ENCODE results near the gene SLC4A11.

SLC4A11 gene

DNA sequence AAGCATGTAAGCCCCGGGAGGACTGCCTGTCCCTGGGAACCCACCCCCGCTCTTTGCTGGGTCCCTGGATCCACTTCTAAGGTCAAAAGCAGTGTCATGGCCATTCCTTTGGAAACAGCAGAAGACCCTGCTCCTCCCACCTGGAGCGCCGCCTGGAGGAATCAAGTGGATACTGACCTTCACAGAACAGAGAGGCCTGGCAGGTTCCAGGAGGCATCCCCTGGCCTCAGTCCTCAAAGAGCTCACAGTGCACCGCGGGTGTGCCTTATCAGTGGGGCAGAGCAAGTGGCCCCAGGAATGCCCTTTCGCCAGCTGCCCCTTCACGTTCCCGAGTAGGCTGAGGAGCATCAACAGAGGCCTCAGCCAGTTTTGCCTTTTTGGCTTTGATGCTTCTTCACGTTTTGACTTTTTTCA is 11.1 kb upstream of the SLC4A11 start:
- TF ChIP-seq NFIC (IDR thresholded peaks at IDR 0.05): no peak
- peak; percentile 48 for TF ChIP-seq RAD21 (IDR thresholded peaks at IDR 0.05; ENCODE audit: low read depth)

DNA sequence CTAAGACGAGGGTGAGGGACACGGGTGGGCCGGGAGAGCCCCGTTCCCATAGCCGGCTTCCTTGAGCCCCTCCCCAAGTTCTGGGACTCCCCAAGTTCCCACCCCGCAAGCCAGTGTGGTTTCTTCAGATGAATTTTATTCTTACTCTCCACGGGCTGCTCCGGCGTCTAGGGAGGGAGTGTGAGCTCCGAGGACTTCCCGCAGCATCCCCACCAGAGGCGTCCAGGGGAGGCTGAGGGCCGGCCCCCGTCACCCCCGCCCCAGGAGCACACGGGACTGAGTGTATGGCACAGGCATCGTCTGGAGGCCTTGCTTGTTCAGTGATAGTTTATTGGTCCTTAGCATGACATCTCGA is 10.0 kb upstream of the SLC4A11 start:
- TF ChIP-seq, protein P1, sequence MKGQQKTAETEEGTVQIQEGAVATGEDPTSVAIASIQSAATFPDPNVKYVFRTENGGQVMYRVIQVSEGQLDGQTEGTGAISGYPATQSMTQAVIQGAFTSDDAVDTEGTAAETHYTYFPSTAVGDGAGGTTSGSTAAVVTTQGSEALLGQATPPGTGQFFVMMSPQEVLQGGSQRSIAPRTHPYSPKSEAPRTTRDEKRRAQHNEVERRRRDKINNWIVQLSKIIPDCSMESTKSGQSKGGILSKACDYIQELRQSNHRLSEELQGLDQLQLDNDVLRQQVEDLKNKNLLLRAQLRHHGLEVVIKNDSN (IDR thresholded peaks at IDR 0.05): no peak
- TF ChIP-seq TCF12 (IDR thresholded peaks at IDR 0.05; ENCODE audit: low read depth): no peak

DNA sequence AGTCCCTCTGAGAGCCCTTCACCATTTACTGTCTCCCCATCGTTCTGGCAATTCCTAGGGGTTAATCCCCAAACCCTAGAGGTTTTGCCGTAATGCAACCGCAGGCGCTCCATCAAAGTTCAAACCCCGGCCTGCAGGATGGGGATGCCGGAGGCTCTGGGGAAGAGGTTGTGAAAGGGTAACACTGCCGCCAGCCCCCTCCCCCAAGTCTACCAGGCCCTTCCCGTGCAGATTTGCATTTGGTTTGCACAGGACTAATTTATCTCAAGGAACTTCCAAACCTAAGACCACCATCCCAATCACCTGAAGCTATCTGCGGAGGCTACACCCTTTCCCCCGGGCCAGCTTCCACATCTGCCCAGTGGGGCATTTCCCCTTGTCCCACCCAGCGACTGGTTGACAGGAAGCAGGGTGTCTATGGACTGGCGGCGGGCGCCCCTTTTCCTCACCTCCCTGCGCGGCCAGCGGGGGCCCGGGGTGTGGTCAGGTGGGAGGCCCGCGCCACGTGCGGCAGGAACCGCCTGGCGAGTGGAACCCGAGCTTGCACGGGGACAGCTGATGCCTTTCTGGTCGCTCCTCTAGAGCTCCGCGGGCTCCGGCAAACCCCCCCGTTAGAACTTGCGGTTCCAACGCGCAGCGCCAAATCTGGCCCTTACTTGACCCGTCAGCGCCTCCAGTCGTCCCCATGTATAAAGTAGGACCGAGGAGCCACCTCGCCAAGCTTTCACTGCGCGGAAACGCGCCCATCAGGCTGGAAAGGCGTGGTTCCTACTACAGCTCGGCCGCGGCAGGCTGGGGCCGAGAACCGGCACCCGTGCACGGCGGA is 9.4 kb upstream of the SLC4A11 start:
- TF ChIP-seq TEAD4 (IDR thresholded peaks at IDR 0.05) (no peak), EP300 (IDR thresholded peaks at IDR 0.05; ENCODE audit: borderline replicate concordance) (no peak), FOXM1 (IDR thresholded peaks at IDR 0.05; ENCODE audit: borderline replicate concordance, low read depth) (no peak), ZBTB7A (IDR thresholded peaks at IDR 0.05; ENCODE audit: low read depth) (no peak), NFIC (IDR thresholded peaks at IDR 0.05) (no peak), CREB1 (IDR thresholded peaks at IDR 0.05; ENCODE audit: low read depth) (no peak), TCF12 (IDR thresholded peaks at IDR 0.05; ENCODE audit: low read depth) (no peak)
- TF ChIP-seq, protein P1 (IDR thresholded peaks at IDR 0.05): no peak
- TF ChIP-seq, protein P2, sequence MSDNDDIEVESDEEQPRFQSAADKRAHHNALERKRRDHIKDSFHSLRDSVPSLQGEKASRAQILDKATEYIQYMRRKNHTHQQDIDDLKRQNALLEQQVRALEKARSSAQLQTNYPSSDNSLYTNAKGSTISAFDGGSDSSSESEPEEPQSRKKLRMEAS (IDR thresholded peaks at IDR 0.05): no peak

DNA sequence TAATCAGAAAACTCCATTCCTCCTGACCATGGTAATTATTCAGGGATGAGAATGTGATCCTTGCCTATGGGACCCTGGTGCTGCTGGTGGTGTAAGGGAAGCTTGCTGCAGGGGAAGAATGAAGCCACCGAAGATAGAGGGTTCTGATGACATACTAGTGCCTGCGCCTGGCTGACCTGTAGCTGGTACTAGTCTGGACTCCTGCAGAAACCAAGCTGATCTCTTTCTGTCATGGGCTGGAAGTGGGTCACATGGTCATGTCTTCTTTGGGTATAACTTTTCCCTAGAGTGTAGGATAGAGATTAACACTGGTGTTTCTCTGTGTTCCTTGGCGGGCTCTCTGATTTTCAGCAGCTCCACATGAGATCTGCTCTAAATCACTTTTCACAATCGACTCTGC is 8.6 kb upstream of the SLC4A11 start:
- no peak for TF ChIP-seq FOXM1 (IDR thresholded peaks at IDR 0.05; ENCODE audit: borderline replicate concordance, low read depth)
- TF ChIP-seq, protein P1 (IDR thresholded peaks at IDR 0.05): no peak

DNA sequence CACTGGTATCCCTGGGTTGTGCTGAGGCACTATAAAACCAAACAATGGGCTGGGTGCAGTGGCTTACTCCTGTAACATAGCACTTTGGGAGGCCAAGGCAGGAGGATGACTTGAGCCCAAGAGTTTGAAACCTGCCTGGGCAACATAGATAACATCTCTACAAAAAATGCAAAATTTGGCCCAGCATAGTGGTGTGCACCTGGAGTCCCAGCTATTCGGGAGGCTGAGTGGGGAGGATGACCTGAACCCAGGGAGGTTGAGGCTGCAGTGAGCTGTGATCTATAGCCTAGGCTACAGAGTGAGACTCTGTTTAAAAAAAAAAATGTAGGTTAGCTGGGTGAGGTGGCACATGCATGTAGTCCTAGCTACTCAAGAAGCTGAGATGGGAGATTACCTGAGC is 7.7 kb upstream of the SLC4A11 start:
- no peak for TF ChIP-seq CREB1 (IDR thresholded peaks at IDR 0.05; ENCODE audit: low read depth)
- TF ChIP-seq TAF1 (IDR thresholded peaks at IDR 0.05; ENCODE audit: low read depth): no peak
- no peak for TF ChIP-seq EP300 (IDR thresholded peaks at IDR 0.05; ENCODE audit: borderline replicate concordance)
- no peak for TF ChIP-seq TCF12 (IDR thresholded peaks at IDR 0.05; ENCODE audit: low read depth)

DNA sequence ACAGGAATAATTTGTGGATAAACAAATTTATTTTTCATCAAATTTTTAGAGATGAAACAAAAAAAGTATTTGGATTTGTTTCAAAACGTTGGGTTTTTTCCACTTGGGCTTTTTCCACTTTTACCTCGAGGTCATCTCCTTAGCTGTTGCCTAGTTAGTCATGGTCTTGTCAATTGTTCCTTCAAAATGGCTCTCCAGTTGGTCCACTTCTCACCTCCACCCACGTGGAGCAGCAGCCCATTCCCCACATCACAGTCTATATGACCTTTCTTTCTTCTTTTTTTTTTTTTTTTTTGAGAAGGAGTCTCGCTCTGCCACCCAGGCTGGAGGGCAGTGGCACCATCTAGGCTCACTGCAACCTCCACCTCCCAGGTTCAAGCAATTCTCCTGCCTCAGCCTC is 6.7 kb upstream of the SLC4A11 start:
- TF ChIP-seq TCF12 (IDR thresholded peaks at IDR 0.05; ENCODE audit: low read depth) (no peak), TAF1 (IDR thresholded peaks at IDR 0.05; ENCODE audit: low read depth) (no peak), EGR1 (IDR thresholded peaks at IDR 0.05) (no peak), ZBTB7A (IDR thresholded peaks at IDR 0.05; ENCODE audit: low read depth) (no peak), YY1 (IDR thresholded peaks at IDR 0.05; ENCODE audit: low read depth) (no peak), NFIC (IDR thresholded peaks at IDR 0.05) (no peak)
- TF ChIP-seq, protein P1 (IDR thresholded peaks at IDR 0.05): no peak

DNA sequence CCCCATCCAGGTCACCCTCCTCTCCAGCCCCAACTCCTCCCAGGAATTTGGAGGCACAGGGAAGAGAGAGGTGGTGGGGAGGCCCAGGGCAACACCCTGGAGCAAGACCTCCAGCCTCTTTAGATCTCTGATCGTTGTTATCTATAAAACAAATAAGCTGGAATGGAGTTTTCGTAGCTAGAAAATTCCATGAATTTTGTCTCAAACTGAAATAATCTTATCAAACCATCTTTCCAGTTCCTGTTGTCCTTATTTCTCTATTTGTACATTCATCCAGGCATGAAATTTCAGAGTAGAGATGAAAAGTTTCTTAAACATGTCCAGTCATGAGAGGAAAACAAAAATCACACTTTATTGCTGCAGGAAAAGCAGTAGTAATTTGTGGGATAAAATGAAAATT is 6.2 kb upstream of the SLC4A11 start:
- TF ChIP-seq ZBTB7A (IDR thresholded peaks at IDR 0.05; ENCODE audit: low read depth) (no peak), YY1 (IDR thresholded peaks at IDR 0.05; ENCODE audit: low read depth) (no peak), FOXM1 (IDR thresholded peaks at IDR 0.05; ENCODE audit: borderline replicate concordance, low read depth) (no peak), RAD21 (IDR thresholded peaks at IDR 0.05; ENCODE audit: low read depth) (no peak), EGR1 (IDR thresholded peaks at IDR 0.05) (no peak), TCF12 (IDR thresholded peaks at IDR 0.05; ENCODE audit: low read depth) (no peak), EP300 (IDR thresholded peaks at IDR 0.05; ENCODE audit: borderline replicate concordance) (no peak), CEBPB (IDR thresholded peaks at IDR 0.05) (no peak)
- TF ChIP-seq, protein P3, sequence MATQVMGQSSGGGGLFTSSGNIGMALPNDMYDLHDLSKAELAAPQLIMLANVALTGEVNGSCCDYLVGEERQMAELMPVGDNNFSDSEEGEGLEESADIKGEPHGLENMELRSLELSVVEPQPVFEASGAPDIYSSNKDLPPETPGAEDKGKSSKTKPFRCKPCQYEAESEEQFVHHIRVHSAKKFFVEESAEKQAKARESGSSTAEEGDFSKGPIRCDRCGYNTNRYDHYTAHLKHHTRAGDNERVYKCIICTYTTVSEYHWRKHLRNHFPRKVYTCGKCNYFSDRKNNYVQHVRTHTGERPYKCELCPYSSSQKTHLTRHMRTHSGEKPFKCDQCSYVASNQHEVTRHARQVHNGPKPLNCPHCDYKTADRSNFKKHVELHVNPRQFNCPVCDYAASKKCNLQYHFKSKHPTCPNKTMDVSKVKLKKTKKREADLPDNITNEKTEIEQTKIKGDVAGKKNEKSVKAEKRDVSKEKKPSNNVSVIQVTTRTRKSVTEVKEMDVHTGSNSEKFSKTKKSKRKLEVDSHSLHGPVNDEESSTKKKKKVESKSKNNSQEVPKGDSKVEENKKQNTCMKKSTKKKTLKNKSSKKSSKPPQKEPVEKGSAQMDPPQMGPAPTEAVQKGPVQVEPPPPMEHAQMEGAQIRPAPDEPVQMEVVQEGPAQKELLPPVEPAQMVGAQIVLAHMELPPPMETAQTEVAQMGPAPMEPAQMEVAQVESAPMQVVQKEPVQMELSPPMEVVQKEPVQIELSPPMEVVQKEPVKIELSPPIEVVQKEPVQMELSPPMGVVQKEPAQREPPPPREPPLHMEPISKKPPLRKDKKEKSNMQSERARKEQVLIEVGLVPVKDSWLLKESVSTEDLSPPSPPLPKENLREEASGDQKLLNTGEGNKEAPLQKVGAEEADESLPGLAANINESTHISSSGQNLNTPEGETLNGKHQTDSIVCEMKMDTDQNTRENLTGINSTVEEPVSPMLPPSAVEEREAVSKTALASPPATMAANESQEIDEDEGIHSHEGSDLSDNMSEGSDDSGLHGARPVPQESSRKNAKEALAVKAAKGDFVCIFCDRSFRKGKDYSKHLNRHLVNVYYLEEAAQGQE (IDR thresholded peaks at IDR 0.05; ENCODE audit: low read depth): no peak
- TF ChIP-seq, protein P1 (IDR thresholded peaks at IDR 0.05): no peak

DNA sequence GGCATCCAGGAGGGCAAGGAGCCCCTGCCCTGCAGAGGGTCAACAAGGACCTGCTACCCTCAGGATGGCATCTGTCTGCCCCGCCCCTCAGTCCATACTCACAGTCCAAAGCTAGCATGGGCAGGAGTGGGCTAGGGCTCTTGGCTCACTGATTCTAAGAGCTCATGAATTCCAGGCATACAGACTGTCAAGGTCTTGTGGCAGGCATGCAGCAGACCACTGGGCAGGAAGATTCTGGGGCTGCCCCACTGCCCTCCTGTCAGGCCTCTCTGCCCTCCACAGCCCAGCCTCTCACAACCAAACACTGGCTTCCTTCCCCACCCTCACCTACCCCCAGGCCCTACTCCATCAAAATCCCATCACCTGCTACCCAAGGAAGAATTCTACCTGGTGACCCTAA is 5.6 kb upstream of the SLC4A11 start:
- TF ChIP-seq YY1 (IDR thresholded peaks at IDR 0.05; ENCODE audit: low read depth): no peak
- no peak for TF ChIP-seq EP300 (IDR thresholded peaks at IDR 0.05; ENCODE audit: borderline replicate concordance)
- no peak for TF ChIP-seq NFIC (IDR thresholded peaks at IDR 0.05)
- TF ChIP-seq ZBTB7A (IDR thresholded peaks at IDR 0.05; ENCODE audit: low read depth): no peak
- no peak for TF ChIP-seq FOXM1 (IDR thresholded peaks at IDR 0.05; ENCODE audit: borderline replicate concordance, low read depth)
- no peak for TF ChIP-seq TEAD4 (IDR thresholded peaks at IDR 0.05)
- TF ChIP-seq CREB1 (IDR thresholded peaks at IDR 0.05; ENCODE audit: low read depth): no peak
- TF ChIP-seq, protein P2 (IDR thresholded peaks at IDR 0.05): no peak
- TF ChIP-seq TAF1 (IDR thresholded peaks at IDR 0.05; ENCODE audit: low read depth): no peak
- no peak for TF ChIP-seq EGR1 (IDR thresholded peaks at IDR 0.05)
